ENCODE measurements around the gene LARP4B.
"Not testable (repeated sequence)": the region's sequence is repeated elsewhere in the genome, so short reads cannot be mapped to it uniquely, and the experiment has no call there.

Gene LARP4B

GRCh38 chr10:958106-958505, 26.6 kb upstream of the LARP4B start:
- no peak for DNase-seq (ENCODE audit: low read depth)

GRCh38 chr10:955820-956217, 24.3 kb upstream of the LARP4B start:
- no peak for DNase-seq (ENCODE audit: low read depth)

DNA sequence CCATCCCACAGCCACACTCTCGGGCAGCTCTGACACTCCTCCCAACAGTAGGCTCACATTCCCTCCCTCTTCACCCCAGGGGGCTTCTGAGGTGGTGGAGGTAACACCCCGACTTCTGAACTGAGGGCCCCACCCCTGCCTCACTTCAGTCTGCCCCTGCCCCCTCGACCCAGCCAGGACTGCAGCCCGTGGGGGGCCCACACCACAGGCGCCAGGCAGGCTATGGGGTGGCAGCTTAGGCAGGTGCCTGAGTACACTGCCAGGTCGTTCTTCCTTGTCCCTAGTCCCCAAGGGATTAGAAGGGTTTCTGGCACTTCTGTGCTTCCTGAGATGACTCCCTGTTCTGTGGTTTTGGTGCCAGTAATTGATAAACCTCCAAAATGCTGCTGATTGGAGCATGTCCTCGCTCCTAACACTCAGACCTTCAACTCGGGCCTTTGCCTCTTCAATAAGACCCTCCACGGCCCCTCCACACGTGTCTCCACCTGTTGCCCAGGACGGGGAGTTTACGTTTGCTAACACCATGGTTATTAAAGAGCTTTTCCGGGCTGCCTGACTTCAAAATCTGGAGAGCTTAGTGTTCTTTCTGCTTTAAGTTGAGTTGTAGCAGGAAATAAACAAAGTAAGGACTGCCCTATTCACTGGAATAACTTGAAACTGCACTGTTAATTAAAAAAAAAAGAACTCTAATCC, 23.8 kb upstream of the LARP4B start:
- no peak for DNase-seq (ENCODE audit: low read depth)

- DNase-seq (ENCODE audit: low read depth), result no peak
Measured at GRCh38 chr10:954396-954795, 22.9 kb upstream of the LARP4B start.

DNA sequence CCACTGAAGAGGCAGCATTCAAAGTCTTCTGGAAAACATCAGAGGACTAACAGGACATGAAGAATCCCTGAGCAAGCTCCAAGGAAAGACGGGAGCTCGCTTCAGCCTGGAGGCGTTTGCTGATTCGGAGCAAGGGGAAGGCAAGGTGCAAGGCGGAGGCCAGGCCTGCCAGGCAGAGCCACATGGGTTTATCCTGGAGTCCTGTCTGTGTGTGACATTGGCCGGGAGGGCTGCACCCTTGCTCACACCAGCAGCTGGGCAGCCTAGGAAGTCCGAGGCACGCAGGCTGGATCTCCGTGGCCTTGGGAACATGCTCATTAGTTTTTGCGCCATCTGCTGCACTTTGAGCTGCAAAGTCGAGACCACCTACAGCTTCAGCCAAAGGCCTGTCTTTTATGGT, 22.3 kb upstream of the LARP4B start:
- no peak for DNase-seq (ENCODE audit: low read depth)

GRCh38 chr10:949446-949845, 17.9 kb upstream of the LARP4B start:
- DNase-seq (ENCODE audit: low read depth), result no peak

DNA sequence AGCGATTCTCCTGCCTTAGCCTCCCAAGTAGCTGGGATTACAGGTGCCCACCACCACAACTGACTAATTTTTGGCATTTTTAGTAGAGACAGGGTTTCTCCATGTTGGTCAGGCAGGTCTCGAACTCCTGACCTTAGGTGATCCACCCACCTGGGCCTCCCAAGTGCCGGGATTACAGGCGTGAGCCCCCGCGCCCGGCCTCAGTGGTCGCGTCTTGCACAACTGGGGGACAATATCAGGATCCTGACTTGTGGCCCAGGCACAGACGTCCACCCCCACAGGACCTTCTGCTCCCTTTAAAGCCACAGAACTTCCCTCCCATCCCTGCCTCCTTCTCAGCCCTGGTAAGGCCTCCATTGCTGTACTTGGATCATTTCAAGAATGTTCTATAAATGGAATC, 16.8 kb upstream of the LARP4B start:
- DNase-seq (ENCODE audit: low read depth), result no peak

DNA sequence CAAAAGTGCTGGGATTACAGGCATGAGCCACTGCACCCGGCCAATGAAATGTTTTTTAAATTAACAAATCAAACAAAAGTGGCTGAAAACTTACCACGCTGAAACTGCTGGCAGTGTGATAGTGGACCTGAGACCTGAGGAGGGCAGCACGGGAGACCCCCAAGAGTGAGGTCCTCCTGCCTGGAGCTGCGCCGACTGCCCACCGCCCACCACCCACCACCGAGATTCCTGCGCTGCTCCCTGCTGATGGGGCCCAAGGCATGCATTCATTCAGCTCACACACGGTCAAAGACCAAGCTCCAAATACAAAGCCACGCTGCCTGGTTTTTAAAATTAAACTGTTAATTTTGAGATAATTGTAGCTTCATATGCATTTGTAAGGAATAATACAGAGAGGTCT, 16.4 kb upstream of the LARP4B start:
- DNase-seq (ENCODE audit: low read depth), result no peak

DNA sequence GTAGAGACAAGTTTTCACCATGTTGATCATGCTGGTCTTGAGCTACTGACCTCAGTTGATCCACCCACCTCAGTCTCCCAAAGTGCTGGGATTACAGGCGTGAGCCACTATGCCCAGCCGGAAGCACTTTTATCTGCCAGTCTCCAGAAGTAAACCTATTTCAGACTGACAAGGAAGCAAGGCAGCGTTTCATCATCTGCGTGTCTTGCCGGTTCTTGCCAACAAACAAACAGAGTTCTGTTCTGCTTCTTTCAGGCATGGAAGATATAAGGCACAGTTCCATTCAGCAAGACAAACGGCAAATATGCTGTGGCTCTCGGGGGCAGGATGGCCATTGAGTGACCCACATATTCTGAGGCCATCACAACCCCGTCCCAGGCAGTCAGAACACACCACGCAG, 15.5 kb upstream of the LARP4B start:
- no peak for DNase-seq (ENCODE audit: low read depth)

- DNase-seq (ENCODE audit: low read depth), result no peak
Measured at GRCh38 chr10:945778-946177, 14.3 kb upstream of the LARP4B start.

DNA sequence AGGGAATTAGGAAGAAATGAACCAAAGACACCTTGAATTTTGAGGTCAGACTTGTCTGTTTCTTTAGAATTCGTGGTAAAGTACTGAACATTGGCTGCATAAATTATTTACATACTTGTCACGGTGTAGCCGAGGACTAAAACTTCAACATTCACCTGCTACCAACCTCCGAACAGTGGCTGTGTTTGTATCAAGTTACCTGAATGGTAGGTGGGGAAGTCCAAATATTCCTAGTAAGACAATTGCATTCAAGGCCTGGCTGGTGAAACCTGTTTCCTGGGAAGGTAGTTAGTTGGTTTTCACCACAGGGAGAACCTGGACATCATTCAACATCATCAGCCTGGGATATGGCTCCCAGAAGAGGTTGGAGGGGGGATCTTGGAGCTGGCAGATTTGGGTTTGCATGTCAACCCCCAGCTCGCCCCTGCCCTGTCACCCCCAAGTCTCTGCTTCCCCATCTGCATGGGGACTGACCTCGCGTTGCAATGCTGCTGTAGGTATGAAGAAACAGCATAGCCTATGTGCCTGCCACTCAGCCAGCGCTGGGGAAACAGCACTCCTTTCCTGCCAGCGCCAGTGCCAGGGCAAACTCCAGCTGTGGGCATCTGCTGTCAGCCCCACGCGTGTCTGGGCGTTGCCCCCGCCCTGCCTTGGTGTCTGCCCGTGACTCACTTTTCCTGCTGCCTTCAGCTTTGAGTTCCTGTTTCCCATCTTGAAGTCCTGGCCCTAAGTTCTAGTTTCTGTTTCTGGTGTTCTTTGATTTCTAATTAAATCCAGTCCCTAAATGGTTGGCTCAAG, 12.7 kb upstream of the LARP4B start:
- no peak for DNase-seq (ENCODE audit: low read depth)

DNA sequence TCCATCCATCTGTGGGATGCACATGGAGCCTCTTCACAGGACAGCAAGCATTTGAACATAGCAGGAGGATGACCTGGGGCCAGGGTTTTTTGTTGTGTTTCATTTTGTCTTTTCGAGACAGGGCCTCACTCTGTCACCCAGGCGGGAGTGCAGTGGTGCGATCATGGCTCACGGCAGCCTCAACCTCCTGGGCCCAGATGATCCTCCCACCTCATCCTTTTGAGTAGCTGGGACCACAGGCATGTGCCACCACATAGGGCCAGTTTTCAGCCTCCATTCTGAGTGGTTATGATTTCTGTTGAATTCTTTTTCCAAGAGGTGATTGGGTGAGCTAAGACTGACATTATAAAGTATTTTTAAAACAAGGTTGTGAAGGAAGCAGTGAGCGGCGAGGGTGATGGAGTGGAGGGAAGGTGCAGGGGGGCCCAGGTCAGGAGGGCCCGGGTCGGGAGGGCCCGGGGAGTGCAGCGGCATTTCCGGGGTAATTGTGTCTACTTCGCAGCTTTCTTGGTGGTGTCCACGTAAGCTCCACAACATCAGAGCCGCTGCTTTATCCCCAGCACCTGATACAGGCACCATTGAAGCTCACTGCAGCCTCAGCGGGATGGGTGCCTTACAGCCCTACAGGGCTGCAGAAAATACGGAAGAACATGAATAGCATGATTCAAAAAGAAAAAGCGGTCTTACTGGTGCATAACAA, 12.0 kb upstream of the LARP4B start:
- no peak for DNase-seq (ENCODE audit: low read depth)

GRCh38 chr10:938941-939678, 7.6 kb upstream of the LARP4B start:
- DNase-seq (ENCODE audit: low read depth), result no peak

DNA sequence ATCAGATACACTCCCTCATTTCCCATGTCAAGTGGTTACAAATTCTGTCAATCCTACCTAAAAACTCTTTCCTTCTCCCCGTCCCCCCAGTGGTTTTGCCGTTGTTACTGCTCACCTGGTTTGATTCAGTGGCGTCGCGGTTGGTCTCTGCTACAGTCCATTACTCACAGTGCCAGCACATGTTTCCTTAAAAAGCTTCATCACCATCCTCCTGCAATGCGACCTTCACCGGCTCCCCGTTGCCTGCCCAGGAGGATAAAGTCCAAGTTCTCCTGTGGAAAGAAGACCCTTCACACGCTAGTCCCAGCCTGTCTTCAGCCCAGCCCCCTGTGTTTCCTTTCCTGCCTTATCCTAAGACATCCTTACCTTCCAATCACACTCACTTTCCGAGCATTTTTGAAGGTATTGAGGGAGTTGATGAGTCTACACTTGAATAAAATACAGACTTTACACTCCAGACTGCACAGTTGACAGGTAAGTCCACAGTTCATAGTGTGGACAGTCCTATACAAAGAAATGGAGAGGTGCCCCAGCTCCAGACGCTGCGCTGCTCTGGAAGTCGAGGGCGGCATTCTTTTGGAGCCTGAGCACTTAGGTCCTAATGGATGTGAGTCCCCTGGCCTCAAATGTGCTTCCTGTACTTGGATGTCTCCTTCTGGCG, 3.4 kb upstream of the LARP4B start:
- DNase-seq (ENCODE audit: low read depth), result no peak

GRCh38 chr10:934165-934564, 2.7 kb upstream of the LARP4B start:
- DNase-seq (ENCODE audit: low read depth), result not testable (repeated sequence)

- no peak for DNase-seq (ENCODE audit: low read depth)
Measured at GRCh38 chr10:932589-932988, 1.1 kb upstream of the LARP4B start.

- no peak for DNase-seq (ENCODE audit: low read depth)
Measured at GRCh38 chr10:930625-931325, 730 bp downstream of the LARP4B start.

GRCh38 chr10:929960-930624, 1.4 kb downstream of the LARP4B start:
- DNase-seq (ENCODE audit: low read depth), result no peak

DNA sequence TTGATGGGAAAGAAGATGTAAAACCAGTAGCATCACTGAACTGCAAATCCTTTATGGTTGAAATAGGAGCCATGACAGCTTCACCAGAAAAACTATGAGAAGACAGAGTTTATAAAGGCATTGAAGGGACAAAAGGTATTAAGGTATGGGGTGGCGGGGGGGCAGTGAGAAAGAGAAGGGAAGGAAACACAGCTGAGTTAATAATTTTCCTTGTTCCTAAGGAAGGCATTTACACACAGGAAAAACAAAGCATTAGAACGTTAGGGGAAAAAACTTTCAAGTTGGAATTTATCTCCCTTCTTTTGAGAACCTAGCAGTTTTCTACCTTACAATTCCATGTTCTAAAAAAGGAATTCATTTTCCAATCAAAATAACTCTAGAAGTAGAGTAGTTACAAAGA, 4.4 kb downstream of the LARP4B start:
- DNase-seq (ENCODE audit: low read depth), result no peak

DNA sequence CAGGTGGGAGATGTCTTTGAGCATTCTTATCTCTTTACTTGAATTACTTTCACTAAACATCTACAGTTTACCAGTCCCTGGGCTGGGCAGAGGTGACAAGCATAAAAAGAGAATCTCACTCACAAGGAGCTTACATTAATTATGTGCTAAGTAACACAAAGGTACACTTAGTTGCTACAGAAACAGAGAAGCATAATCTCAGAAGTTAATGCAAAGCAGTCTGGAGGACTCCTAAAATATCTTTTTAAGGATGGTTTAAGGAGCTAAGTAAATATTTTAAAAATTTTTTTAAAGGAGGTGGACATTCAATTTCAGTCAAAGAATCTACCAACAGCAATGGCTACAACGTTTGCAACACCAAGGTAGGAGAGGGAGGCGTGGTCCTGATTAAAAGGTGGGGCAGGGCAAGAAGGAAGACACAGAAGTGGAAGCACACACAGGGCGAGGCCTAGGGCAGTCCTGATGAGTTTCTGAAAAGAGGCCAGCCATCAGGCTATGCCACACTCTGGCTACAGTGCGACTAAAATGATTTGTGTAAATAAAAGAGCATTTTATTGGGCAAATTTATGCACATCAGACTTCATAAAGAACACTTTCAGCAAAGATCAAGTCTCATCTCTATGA, 5.3 kb downstream of the LARP4B start:
- DNase-seq (ENCODE audit: low read depth), result no peak
